CD4-positive, alpha-beta T cell (primary cell): Measurements from ENCODE around the gene MLIP. TPM values are rescaled to one million over a fixed set of nuclear protein-coding genes. Genes with fewer than 3 reads are reported as not detected.
"Not testable (repeated sequence)": the region's sequence is repeated elsewhere in the genome, so short reads cannot be mapped to it uniquely, and the experiment has no call there.

Experiments
- ATAC-seq: fragments of 200-7000 bp; cut with Tn5 transposase; one replicate; pipeline ENCODE4 v1.10.0; 2022; ENCODE audit warnings: mild to moderate bottlenecking; ENCODE audit not compliant: poor library complexity
- CTCF ChIA-PET: fragments of 350-600 bp; sonication (Branson Sonifier 250); formaldehyde crosslinking; loops from one replicate; lab custom pipeline; 2021; ENCODE audit warnings: antibody characterized with exemption, inconsistent platforms; lab: Charles Lee
- POLR2A ChIA-PET: fragments of 350-600 bp; sonication (Branson Sonifier 250); formaldehyde crosslinking; loops from one replicate; lab custom pipeline; 2021; ENCODE audit warnings: antibody characterized with exemption, inconsistent platforms; lab: Charles Lee
- DNase-seq, 14 experiments: peaks; one replicate each; pipeline ENCODE4 v3.0.0-alpha.2; 2013 to 2020; ENCODE audit warnings: mixed read lengths in 2 of 14
- H3K27ac ChIP-seq, 2 donors: one replicate each; pipeline versions ENCODE4 v1.5.1 to v1.7.0; 2013; ENCODE audit warnings: low read length in 2 of 2, low read depth in 1 of 2, mild to moderate bottlenecking in 1 of 2
- H3K27me3 ChIP-seq, 2 experiments: 1 replicate in 1 of 2; 2 replicates in 1 of 2; pipeline versions ENCODE4 v1.6.1 to v1.7.0; 2013; ENCODE audit warnings: low read length in 2 of 2, control low read depth in 1 of 2, mild to moderate bottlenecking in 1 of 2, moderate library complexity in 1 of 2; ENCODE audit not compliant: insufficient read depth in 2 of 2, control insufficient read depth in 1 of 2
- H3K36me3 ChIP-seq: one replicate; pipeline ENCODE4 v1.6.1; 2013; ENCODE audit warnings: low read length, control low read depth; ENCODE audit not compliant: insufficient read depth
- H3K4me1 ChIP-seq: one replicate; pipeline ENCODE4 v1.6.1; 2013; ENCODE audit warnings: low read length, control low read depth; ENCODE audit not compliant: insufficient read depth
- H3K4me3 ChIP-seq: one replicate; pipeline ENCODE4 v1.5.1; 2013; ENCODE audit warnings: mild to moderate bottlenecking, low read length, moderate library complexity
- H3K9me3 ChIP-seq, 2 experiments: 1 replicate in 1 of 2; 2 replicates in 1 of 2; pipeline versions ENCODE4 v1.6.1 to v1.7.0; 2013; ENCODE audit warnings: low read length in 2 of 2, mild to moderate bottlenecking in 2 of 2, control low read depth in 1 of 2, moderate library complexity in 1 of 2; ENCODE audit not compliant: control insufficient read depth in 1 of 2, insufficient read depth in 1 of 2
- H3K27ac Mint-ChIP-seq: one replicate; pipeline ENCODE4 v1.8.0; 2020; ENCODE audit warnings: mixed read lengths
- H3K27me3 Mint-ChIP-seq: one replicate; pipeline ENCODE4 v1.8.0; 2021; ENCODE audit warnings: mixed read lengths
- H3K36me3 Mint-ChIP-seq: one replicate; pipeline ENCODE4 v1.8.0; 2021; ENCODE audit warnings: low read depth, mixed read lengths
- H3K4me1 Mint-ChIP-seq: one replicate; pipeline ENCODE4 v1.8.0; 2021; ENCODE audit warnings: low read depth, mixed read lengths
- H3K4me3 Mint-ChIP-seq: one replicate; pipeline ENCODE4 v1.8.0; 2020; ENCODE audit warnings: mild to moderate bottlenecking, mixed read lengths
- H3K9me3 Mint-ChIP-seq: one replicate; pipeline ENCODE4 v1.8.0; 2020; ENCODE audit warnings: mixed read lengths
- intact Hi-C, 2 experiments: fragments of 100-400 bp; cut with DNase I in 1 of 2; cut with micrococcal nuclease in 1 of 2; formaldehyde crosslinking; loops; one replicate each; pipeline versions ENCODE4 v1.15.1 to v1.9.0; 2023 to 2025; cut with DNase I, micrococcal nuclease
- total RNA-seq, 174 experiments: library from RNA in 2 of 174; stranded (reverse) in 2 of 174; gene quantifications; one replicate each; pipeline ENCODE4 v1.2.3 and lab custom pipeline; 2021 to 2026
- TF ChIP-seq, protein P1 (sequence below): fragments of 200-600 bp; IDR thresholded peaks from one replicate; pipeline ENCODE4 v1.8.0; 2022; ENCODE audit warnings: antibody characterized with exemption, mild to moderate bottlenecking

Gene MLIP
- total RNA-seq, 2 experiments from 2014 or later, result not detected

DNA sequence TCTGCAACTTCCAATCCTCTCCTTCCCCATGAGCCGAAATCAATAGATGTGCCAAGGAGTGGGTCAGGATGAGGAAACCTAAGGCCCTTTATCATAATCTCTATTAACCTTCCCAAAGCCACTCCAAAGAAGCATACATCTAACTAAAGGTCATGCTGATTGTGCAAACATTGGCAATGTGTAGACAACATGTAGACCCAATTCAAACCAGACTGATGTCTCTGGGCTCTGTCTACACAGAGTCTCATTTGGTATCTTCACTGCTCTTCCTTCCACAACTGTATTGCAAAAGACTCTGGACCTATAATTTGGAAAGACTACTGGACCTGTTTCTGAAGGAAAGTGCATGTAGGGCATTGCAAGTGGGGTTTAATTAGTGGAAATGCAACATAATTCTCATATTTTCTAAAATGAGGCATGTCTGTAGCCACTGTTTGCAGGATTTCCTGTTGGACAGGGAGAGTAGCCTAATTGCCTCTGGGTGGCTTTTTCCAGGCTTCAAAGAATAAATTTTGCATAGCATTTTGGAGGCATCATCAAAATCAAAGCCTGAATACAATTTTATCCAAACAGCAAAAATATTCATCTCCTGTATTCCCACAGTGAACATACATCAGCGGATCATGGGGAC is 35.0 kb upstream of the MLIP start:
- no peaks in the 10 kb centered on the region for H3K4me1 ChIP-seq
- no peak overlapping the region for H3K4me3 ChIP-seq
- CTCF ChIA-PET, result no interaction called here
- no peaks in the 10 kb centered on the region for H3K36me3 Mint-ChIP-seq
- ATAC-seq (no peak), DNase-seq (no peak)
- H3K9me3 ChIP-seq, result no peaks in the 10 kb centered on the region
- H3K27me3 Mint-ChIP-seq, result peaks cover 9% of the 10 kb centered on the region
- H3K27me3 ChIP-seq, result no peaks in the 10 kb centered on the region
- TF ChIP-seq, protein P1, sequence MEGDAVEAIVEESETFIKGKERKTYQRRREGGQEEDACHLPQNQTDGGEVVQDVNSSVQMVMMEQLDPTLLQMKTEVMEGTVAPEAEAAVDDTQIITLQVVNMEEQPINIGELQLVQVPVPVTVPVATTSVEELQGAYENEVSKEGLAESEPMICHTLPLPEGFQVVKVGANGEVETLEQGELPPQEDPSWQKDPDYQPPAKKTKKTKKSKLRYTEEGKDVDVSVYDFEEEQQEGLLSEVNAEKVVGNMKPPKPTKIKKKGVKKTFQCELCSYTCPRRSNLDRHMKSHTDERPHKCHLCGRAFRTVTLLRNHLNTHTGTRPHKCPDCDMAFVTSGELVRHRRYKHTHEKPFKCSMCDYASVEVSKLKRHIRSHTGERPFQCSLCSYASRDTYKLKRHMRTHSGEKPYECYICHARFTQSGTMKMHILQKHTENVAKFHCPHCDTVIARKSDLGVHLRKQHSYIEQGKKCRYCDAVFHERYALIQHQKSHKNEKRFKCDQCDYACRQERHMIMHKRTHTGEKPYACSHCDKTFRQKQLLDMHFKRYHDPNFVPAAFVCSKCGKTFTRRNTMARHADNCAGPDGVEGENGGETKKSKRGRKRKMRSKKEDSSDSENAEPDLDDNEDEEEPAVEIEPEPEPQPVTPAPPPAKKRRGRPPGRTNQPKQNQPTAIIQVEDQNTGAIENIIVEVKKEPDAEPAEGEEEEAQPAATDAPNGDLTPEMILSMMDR, result no peak
- POLR2A ChIA-PET, result no interaction called here
- no peaks in the 10 kb centered on the region for H3K9me3 Mint-ChIP-seq
- H3K4me3 Mint-ChIP-seq, result no peak overlapping the region
- H3K27ac Mint-ChIP-seq, result no peak overlapping the region
- intact Hi-C loops, result no loop called here
- H3K27ac ChIP-seq, result no peak overlapping the region
- no peaks in the 10 kb centered on the region for H3K4me1 Mint-ChIP-seq
- no peaks in the 10 kb centered on the region for H3K36me3 ChIP-seq

DNA sequence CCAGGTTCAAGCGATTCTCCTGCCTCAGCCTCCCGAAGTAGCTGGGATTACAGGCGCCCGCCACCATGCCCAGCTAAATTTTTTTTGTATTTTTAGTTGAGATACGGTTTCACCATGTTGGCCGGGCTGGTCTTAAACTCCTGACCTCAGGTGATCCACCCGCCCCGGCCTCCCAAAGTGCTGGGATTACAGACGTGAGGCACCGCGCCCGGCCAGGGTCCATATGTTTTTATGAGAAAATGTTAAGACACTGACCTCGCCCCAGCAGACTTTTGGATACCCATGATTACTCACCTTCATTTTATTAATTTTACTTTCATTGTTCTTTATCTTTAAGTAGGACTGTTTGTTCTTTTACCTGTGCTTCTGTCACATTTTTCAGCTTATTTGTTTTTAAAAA is 29.7 kb upstream of the MLIP start:
- DNase-seq, H3K27me3 ChIP-seq, H3K36me3 ChIP-seq, H3K9me3 ChIP-seq, H3K4me3 Mint-ChIP-seq, H3K4me3 ChIP-seq, H3K27ac Mint-ChIP-seq, H3K27me3 Mint-ChIP-seq, H3K36me3 Mint-ChIP-seq, POLR2A ChIA-PET, H3K4me1 Mint-ChIP-seq, intact Hi-C loops, H3K4me1 ChIP-seq, CTCF ChIA-PET, H3K9me3 Mint-ChIP-seq, ATAC-seq, H3K27ac ChIP-seq: not testable (repeated sequence)

DNA sequence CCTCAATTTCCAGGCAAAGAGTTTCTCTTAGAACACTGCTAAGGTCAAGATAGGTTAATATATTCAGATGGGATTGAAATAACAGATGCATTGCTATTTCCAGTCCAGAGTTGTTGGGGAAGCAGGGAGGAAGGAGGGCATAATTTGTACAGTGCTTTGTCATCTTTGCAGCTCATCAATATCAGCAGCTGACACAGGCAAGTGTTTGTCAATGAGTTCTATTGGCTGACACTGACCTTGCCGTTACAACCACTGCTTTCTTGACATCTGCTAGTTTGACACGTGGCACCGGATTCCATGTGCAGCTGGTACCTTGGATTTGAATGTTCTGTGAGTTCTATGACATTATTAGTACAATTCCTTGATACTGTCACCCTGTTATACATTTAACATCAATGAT is 28.0 kb upstream of the MLIP start:
- Mint-ChIP-seq H3K27ac (no peak overlapping the region), H3K4me3 (no peak overlapping the region), H3K4me1 (no peaks in the 10 kb centered on the region), H3K27me3 (no peaks in the 10 kb centered on the region), H3K36me3 (no peaks in the 10 kb centered on the region), H3K9me3 (no peaks in the 10 kb centered on the region)
- TF ChIP-seq, protein P1, result no peak
- ATAC-seq (no peak), DNase-seq (no peak)
- H3K9me3 ChIP-seq, result no peaks in the 10 kb centered on the region
- no peaks in the 10 kb centered on the region for H3K27me3 ChIP-seq
- CTCF ChIA-PET, result no interaction called here
- H3K27ac ChIP-seq, result no peak overlapping the region
- POLR2A ChIA-PET, result no interaction called here
- no peaks in the 10 kb centered on the region for H3K4me1 ChIP-seq
- no peak overlapping the region for H3K4me3 ChIP-seq
- intact Hi-C loops, result no loop called here
- no peaks in the 10 kb centered on the region for H3K36me3 ChIP-seq

DNA sequence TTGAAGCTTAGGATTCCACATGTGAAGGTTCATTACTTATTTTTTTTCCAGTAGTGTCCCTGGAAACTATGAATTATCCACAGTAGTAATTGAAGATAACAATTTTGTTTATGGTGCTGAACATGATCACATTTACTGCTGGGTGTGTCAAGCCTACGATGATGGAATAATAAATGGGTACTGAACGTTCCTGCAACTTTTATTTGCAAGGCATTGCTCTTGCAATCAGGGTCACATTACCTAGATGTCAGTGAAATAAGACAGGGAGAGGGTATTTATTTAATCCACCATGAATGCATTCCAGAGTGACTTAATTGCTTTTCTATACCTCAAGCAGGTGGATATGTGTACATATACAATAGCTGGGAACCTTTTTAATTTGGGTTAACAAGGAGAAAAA is 27.0 kb upstream of the MLIP start:
- no peak overlapping the region for H3K27ac Mint-ChIP-seq
- POLR2A ChIA-PET, result no interaction called here
- Histone ChIP-seq H3K27ac (no peak overlapping the region), H3K4me3 (no peak overlapping the region), H3K27me3 (no peaks in the 10 kb centered on the region), H3K9me3 (no peaks in the 10 kb centered on the region), H3K4me1 (no peaks in the 10 kb centered on the region), H3K36me3 (no peaks in the 10 kb centered on the region)
- H3K4me1 Mint-ChIP-seq, result no peaks in the 10 kb centered on the region
- H3K9me3 Mint-ChIP-seq, result no peaks in the 10 kb centered on the region
- TF ChIP-seq, protein P1, result no peak
- DNase-seq (no peak), ATAC-seq (no peak)
- H3K36me3 Mint-ChIP-seq, result no peaks in the 10 kb centered on the region
- no peak overlapping the region for H3K4me3 Mint-ChIP-seq
- intact Hi-C loops, result no loop called here
- CTCF ChIA-PET, result no interaction called here
- H3K27me3 Mint-ChIP-seq, result no peaks in the 10 kb centered on the region
